ENCODE measurements around the gene FOS. TPM values are rescaled to one million over a fixed set of nuclear protein-coding genes. Genes with fewer than 3 reads are reported as not detected.

The FOS gene
- total and polyA plus RNA-seq, 2 of the 13 experiments (the other 11 are each of a cell fraction or from before 2014, with no cell fraction given) = 15.9 to 24.2 TPM

GRCh38 chr14:75307700-75308379 is 29.2 kb downstream of the FOS start (continued):
- TF ChIP-seq, protein P1, sequence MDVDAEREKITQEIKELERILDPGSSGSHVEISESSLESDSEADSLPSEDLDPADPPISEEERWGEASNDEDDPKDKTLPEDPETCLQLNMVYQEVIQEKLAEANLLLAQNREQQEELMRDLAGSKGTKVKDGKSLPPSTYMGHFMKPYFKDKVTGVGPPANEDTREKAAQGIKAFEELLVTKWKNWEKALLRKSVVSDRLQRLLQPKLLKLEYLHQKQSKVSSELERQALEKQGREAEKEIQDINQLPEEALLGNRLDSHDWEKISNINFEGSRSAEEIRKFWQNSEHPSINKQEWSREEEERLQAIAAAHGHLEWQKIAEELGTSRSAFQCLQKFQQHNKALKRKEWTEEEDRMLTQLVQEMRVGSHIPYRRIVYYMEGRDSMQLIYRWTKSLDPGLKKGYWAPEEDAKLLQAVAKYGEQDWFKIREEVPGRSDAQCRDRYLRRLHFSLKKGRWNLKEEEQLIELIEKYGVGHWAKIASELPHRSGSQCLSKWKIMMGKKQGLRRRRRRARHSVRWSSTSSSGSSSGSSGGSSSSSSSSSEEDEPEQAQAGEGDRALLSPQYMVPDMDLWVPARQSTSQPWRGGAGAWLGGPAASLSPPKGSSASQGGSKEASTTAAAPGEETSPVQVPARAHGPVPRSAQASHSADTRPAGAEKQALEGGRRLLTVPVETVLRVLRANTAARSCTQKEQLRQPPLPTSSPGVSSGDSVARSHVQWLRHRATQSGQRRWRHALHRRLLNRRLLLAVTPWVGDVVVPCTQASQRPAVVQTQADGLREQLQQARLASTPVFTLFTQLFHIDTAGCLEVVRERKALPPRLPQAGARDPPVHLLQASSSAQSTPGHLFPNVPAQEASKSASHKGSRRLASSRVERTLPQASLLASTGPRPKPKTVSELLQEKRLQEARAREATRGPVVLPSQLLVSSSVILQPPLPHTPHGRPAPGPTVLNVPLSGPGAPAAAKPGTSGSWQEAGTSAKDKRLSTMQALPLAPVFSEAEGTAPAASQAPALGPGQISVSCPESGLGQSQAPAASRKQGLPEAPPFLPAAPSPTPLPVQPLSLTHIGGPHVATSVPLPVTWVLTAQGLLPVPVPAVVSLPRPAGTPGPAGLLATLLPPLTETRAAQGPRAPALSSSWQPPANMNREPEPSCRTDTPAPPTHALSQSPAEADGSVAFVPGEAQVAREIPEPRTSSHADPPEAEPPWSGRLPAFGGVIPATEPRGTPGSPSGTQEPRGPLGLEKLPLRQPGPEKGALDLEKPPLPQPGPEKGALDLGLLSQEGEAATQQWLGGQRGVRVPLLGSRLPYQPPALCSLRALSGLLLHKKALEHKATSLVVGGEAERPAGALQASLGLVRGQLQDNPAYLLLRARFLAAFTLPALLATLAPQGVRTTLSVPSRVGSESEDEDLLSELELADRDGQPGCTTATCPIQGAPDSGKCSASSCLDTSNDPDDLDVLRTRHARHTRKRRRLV (CRISPR knock-in tag; IDR thresholded peaks at IDR 0.05) = no peak
- TF ChIP-seq ZNF33B (CRISPR knock-in tag; IDR thresholded peaks at IDR 0.05) = no peak
- TF ChIP-seq ESRRA (CRISPR knock-in tag; IDR thresholded peaks at IDR 0.05; ENCODE audit: low read depth) = no peak
- TF ChIP-seq LCORL (IDR thresholded peaks at IDR 0.05) = no peak
- TF ChIP-seq LCORL (CRISPR knock-in tag; IDR thresholded peaks at IDR 0.05) = peak; percentile 41; the same call in 1 of the 2 replicates
- TF ChIP-seq FOXK1 (CRISPR knock-in tag; IDR thresholded peaks at IDR 0.05; ENCODE audit: borderline replicate concordance, low read depth) = peak; percentile 45; the same call in 1 of the 2 replicates
- TF ChIP-seq SALL1 (CRISPR knock-in tag; IDR thresholded peaks at IDR 0.05) = peak; percentile 33; the same call in 1 of the 2 replicates
- TF ChIP-seq ZFX (CRISPR knock-in tag; IDR thresholded peaks at IDR 0.05; ENCODE audit: low read depth) = no peak
- no peak for TF ChIP-seq ZNF615 (CRISPR knock-in tag; IDR thresholded peaks at IDR 0.05; ENCODE audit: borderline replicate concordance)
- TF ChIP-seq, protein P2, sequence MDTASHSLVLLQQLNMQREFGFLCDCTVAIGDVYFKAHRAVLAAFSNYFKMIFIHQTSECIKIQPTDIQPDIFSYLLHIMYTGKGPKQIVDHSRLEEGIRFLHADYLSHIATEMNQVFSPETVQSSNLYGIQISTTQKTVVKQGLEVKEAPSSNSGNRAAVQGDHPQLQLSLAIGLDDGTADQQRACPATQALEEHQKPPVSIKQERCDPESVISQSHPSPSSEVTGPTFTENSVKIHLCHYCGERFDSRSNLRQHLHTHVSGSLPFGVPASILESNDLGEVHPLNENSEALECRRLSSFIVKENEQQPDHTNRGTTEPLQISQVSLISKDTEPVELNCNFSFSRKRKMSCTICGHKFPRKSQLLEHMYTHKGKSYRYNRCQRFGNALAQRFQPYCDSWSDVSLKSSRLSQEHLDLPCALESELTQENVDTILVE (CRISPR knock-in tag; IDR thresholded peaks at IDR 0.05) = 0 out of 2 replicates have a peak, but pooled peaks have one; percentile 53
- TF ChIP-seq FOXA3 (CRISPR knock-in tag; IDR thresholded peaks at IDR 0.05) = 0 out of 2 replicates have a peak, but pooled peaks have one; percentile 10
- no peak for TF ChIP-seq ZNF660 (CRISPR knock-in tag; IDR thresholded peaks at IDR 0.05; ENCODE audit: borderline replicate concordance, low read depth)
- peak; percentile 57 for TF ChIP-seq TEAD3 (CRISPR knock-in tag; optimal IDR thresholded peaks at IDR 0.05; ENCODE audit: borderline replicate concordance)
- no peak for TF ChIP-seq MED8 (CRISPR knock-in tag; IDR thresholded peaks at IDR 0.05; ENCODE audit: insufficient replicate concordance)
- TF ChIP-seq ZNF75D (CRISPR knock-in tag; IDR thresholded peaks at IDR 0.05; ENCODE audit: borderline replicate concordance) = no peak
- no peak for TF ChIP-seq ZNF780A (CRISPR knock-in tag; IDR thresholded peaks at IDR 0.05)
- no peak for TF ChIP-seq BCL3 (CRISPR knock-in tag; IDR thresholded peaks at IDR 0.05)
- no peak for TF ChIP-seq ZFAT (CRISPR knock-in tag; conservative IDR thresholded peaks at IDR 0.05)
- no peak for TF ChIP-seq E2F2 (CRISPR knock-in tag; IDR thresholded peaks at IDR 0.05; ENCODE audit: borderline replicate concordance)
- no peak for TF ChIP-seq NR2F6 (IDR thresholded peaks at IDR 0.05)
- peak; percentile 11; the same call in 1 of the 2 replicates for TF ChIP-seq NR2F6 (CRISPR knock-in tag; IDR thresholded peaks at IDR 0.05)
- TF ChIP-seq ZSCAN20 (CRISPR knock-in tag; IDR thresholded peaks at IDR 0.05; ENCODE audit: borderline replicate concordance) = no peak
- no peak for TF ChIP-seq ZSCAN12 (CRISPR knock-in tag; IDR thresholded peaks at IDR 0.05)
